Type B pancreatic cell (in vitro differentiated cells): ENCODE results near the gene KLRC4. TPM values are rescaled to one million over a fixed set of nuclear protein-coding genes. Genes with fewer than 3 reads are reported as not detected.
A peak's percentile ranks its signal among the peaks of the same experiment; 100 is the strongest.

Source experiments
- DNase-seq: peaks from one replicate; pipeline ENCODE4 v3.0.0; 2021; ENCODE audit warnings: mixed read lengths; ENCODE audit not compliant: unreplicated experiment; ENCODE audit errors: extremely low spot score
- H3K27ac Mint-ChIP-seq: 2 replicates; pipeline ENCODE4 v1.8.0; 2021; ENCODE audit warnings: mild to moderate bottlenecking, mixed read lengths
- H3K27me3 Mint-ChIP-seq: 2 replicates; pipeline ENCODE4 v1.8.0; 2021; ENCODE audit warnings: mixed read lengths
- H3K36me3 Mint-ChIP-seq: 2 replicates; pipeline ENCODE4 v1.8.0; 2021; ENCODE audit warnings: mixed read lengths
- H3K4me1 Mint-ChIP-seq: one replicate; pipeline ENCODE4 v1.8.0; 2021; ENCODE audit warnings: mixed read lengths; ENCODE audit not compliant: unreplicated experiment
- H3K4me3 Mint-ChIP-seq: 2 replicates; pipeline ENCODE4 v1.8.0; 2021; ENCODE audit warnings: mild to moderate bottlenecking, mixed read lengths
- H3K9me3 Mint-ChIP-seq: 2 replicates; pipeline ENCODE4 v1.8.0; 2021; ENCODE audit warnings: mixed read lengths
- total RNA-seq: library from RNA; stranded (reverse); gene quantifications from 2 replicates; pipeline ENCODE4 v1.2.1, GENCODE V29; 2021; ENCODE audit warnings: low replicate concordance
- TF ChIP-seq, protein P1 (sequence below): fragments of 200-600 bp; sonication (generic); conservative IDR thresholded peaks from 2 replicates; pipeline ENCODE4 v1.5.0; 2021; ENCODE audit warnings: antibody characterized with exemption, mild to moderate bottlenecking

Gene KLRC4
- total RNA-seq, 1 donor from 2014 or later: not detected

DNA sequence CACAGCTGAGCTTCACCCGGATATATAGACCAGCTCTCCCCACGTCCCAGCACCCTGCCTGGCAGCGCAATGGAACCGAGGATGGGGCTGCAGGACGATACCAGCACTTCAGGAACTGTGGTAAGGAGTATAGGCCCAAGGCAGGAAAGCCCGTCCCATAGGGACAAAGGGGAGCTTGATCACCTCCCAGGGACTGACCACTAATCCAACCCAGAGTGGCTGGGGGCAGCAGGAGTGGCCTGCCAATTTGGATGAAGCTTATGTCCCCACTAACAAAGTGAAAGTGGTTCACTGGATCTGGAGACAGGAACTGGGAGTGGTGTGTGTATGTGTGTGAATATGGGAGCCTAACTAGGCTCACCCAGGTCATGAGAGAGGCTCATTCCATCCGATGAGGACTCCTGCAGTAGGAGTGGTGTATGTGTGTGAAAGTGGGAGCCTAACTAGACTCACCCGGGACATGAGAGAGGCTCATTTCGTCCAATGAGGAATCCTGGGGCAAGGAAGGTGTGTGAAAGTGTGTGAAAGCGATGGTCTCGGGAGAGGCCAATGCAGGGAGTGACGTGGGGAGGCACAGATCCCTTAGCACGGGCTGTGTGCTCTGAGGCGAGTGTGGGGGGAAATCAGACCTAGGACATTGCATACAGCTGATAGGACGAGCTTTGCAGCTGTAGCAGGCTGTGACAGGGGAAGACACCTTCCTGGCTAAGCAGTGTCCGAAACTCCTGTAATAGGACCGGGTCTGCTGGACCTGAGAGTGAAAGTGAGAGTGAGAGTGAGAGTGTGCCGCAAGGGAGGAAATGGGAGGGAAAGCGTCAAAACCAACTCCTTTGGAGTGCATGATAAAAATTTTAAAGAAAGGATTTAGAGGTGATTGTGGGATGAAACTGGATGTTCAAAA is 45.4 kb downstream of the KLRC4 start:
- Mint-ChIP-seq H3K36me3 (peaks cover 17% of the 10 kb centered on the region), H3K27me3 (no peaks in the 10 kb centered on the region), H3K27ac (no peak overlapping the region), H3K4me3 (no peak overlapping the region), H3K9me3 (no peaks in the 10 kb centered on the region), H3K4me1 (peaks cover 10% of the 10 kb centered on the region)
- TF ChIP-seq, protein P1, sequence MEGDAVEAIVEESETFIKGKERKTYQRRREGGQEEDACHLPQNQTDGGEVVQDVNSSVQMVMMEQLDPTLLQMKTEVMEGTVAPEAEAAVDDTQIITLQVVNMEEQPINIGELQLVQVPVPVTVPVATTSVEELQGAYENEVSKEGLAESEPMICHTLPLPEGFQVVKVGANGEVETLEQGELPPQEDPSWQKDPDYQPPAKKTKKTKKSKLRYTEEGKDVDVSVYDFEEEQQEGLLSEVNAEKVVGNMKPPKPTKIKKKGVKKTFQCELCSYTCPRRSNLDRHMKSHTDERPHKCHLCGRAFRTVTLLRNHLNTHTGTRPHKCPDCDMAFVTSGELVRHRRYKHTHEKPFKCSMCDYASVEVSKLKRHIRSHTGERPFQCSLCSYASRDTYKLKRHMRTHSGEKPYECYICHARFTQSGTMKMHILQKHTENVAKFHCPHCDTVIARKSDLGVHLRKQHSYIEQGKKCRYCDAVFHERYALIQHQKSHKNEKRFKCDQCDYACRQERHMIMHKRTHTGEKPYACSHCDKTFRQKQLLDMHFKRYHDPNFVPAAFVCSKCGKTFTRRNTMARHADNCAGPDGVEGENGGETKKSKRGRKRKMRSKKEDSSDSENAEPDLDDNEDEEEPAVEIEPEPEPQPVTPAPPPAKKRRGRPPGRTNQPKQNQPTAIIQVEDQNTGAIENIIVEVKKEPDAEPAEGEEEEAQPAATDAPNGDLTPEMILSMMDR: no peak
- no peak for DNase-seq

DNA sequence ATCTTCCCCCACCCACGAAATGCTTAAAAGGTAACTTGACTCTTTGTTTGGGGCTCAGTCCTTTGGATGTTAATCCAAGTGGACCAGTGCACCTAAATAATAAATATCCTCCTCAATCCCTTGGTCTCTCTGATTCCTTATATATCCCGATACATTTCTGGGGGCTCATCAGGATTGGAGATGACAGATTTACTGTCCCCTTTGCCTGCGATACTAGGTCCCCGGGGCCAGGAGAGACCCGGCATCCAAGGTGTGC is 46.0 kb downstream of the KLRC4 start:
- DNase-seq: no peak
- H3K36me3 Mint-ChIP-seq: peaks cover 15% of the 10 kb centered on the region
- H3K4me3 Mint-ChIP-seq: no peak overlapping the region
- peaks cover 10% of the 10 kb centered on the region for H3K4me1 Mint-ChIP-seq
- TF ChIP-seq, protein P1: no peak
- no peaks in the 10 kb centered on the region for H3K27me3 Mint-ChIP-seq
- no peaks in the 10 kb centered on the region for H3K9me3 Mint-ChIP-seq
- H3K27ac Mint-ChIP-seq: no peak overlapping the region

DNA sequence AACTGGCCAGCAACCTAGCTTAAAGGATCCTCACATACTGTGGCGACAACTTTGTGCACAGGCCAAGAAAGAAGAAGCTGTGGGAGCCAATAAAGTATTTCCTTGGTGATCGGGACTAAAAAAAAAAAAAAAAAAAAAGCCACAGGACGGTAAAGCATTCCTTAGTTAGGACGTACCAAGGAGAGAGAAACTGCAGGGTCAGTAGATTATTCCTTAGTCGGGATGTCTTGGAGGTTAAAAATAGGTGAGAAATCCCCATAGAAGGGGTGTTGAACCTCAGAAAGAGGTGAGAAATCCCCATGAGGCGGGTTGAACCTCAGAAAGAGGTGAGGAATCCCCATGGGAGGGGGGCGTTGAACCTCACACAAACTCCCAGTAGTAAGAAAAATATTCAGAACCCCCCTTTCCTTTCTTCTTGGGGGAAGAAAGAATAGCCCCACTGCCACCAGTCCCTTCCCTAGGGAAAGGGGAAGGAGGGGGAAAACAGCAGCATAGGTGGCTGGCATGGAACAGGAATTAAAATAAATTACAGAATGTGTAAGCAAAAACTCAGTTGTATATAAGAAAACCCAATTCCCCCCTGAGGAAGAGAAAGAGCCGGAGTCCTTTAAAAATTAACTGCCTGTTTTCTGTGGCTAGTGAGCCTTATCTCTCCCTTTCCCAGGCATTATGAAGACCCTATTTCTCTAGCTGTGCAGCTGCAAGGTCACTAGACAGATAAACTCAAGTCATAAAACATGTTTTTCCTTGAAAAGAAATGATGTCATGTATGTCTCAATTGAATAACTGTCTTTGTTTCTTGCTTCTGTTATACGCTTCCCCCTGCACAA is 46.5 kb downstream of the KLRC4 start:
- no peak for DNase-seq

DNA sequence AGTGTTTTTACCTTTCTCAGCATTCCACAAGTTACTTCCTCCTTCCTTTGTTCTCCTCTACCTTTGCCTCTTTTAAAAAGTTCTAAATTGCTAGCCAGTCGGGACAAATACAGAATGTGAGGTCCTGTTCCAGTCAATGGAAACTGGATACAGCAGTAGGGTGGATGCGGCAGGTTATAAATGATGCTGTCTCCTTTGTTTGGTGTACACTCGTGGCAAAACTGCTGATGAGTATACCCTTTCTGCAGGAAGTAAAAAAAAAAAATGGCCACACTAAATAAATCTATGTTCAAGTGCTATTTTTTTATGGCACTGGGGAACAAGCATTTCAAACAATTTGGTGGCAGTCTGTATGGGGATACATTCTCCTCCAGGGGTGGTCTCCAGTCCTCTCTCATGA is 47.2 kb downstream of the KLRC4 start:
- no peak for DNase-seq
- TF ChIP-seq, protein P1: no peak
- H3K4me3 Mint-ChIP-seq: no peak overlapping the region
- no peaks in the 10 kb centered on the region for H3K27me3 Mint-ChIP-seq
- no peaks in the 10 kb centered on the region for H3K9me3 Mint-ChIP-seq
- no peak overlapping the region for H3K27ac Mint-ChIP-seq
- H3K36me3 Mint-ChIP-seq: peaks cover 7% of the 10 kb centered on the region
- peaks cover 5% of the 10 kb centered on the region for H3K4me1 Mint-ChIP-seq

More for the DNA sequence above, 46.5 kb downstream of the KLRC4 start:
- Mint-ChIP-seq H3K27ac (no peak overlapping the region), H3K4me1 (peaks cover 5% of the 10 kb centered on the region), H3K9me3 (no peaks in the 10 kb centered on the region), H3K27me3 (no peaks in the 10 kb centered on the region), H3K4me3 (no peak overlapping the region), H3K36me3 (peaks cover 9% of the 10 kb centered on the region)
- TF ChIP-seq, protein P1: no peak

DNA sequence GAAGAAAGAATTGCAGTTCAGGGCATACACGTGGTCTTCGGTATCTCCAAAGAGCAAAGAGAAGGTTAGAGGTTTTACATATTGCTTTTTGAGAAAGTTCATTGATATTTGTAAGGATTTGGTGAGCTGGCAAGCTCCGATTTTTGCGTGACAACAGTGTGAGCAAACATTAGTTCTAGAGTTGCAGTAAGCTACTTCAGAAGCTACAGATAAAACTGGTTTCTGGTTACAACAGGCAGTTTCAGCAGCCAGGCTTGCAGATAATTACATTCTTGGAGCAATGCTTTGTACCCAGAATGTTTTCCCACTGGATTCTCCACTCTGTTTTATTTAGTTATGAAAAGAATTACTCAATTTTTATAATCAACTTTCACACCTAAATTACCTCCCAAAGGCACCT is 47.9 kb downstream of the KLRC4 start:
- Mint-ChIP-seq H3K27ac (no peak overlapping the region), H3K27me3 (no peaks in the 10 kb centered on the region), H3K36me3 (peaks cover 7% of the 10 kb centered on the region), H3K4me1 (peaks cover 5% of the 10 kb centered on the region), H3K4me3 (peak overlapping the region; percentile 53), H3K9me3 (no peaks in the 10 kb centered on the region)
- DNase-seq: no peak
- TF ChIP-seq, protein P1: no peak
